GM23338 (cell line): ENCODE measurements around the gene DRAXIN. TPM values are rescaled to one million over a fixed set of nuclear protein-coding genes. Genes with fewer than 3 reads are reported as not detected.

Experiments used
- ATAC-seq: fragments of 200-7000 bp; cut with Tn5 transposase; 3 replicates; pipeline ENCODE4 v1.9.1; 2020
- DNase-seq: peaks from one replicate; pipeline ENCODE4 v3.0.0-alpha.2; 2015; ENCODE audit warnings: low spot score
- H2AFZ ChIP-seq: fragments of 200-600 bp; sonication (generic); 2 replicates; pipeline ENCODE4 v1.8.0; 2016; ENCODE audit warnings: antibody characterized with exemption, mild to moderate bottlenecking, moderate library complexity
- H3F3A ChIP-seq: fragments of 200-600 bp; sonication (generic); replicated peaks from 2 replicates; pipeline ENCODE4 v1.8.0; 2017; ENCODE audit warnings: antibody characterized with exemption, mixed run types, low read depth
- H3K27ac ChIP-seq: fragments of 200-600 bp; sonication (generic); 2 replicates; pipeline ENCODE4 v1.6.1; 2016; ENCODE audit warnings: low read depth
- H3K27me3 ChIP-seq: fragments of 200-600 bp; sonication (generic); 2 replicates; pipeline ENCODE4 v1.8.0; 2016; ENCODE audit warnings: mild to moderate bottlenecking, mixed run types, moderate library complexity; ENCODE audit not compliant: insufficient read depth
- H3K36me3 ChIP-seq: fragments of 200-600 bp; sonication (generic); 2 replicates; pipeline ENCODE4 v1.8.0; 2016; ENCODE audit warnings: mild to moderate bottlenecking; ENCODE audit not compliant: insufficient read depth
- H3K4me1 ChIP-seq: fragments of 200-600 bp; sonication (generic); 2 replicates; pipeline ENCODE4 v1.8.0; 2016; ENCODE audit warnings: mild to moderate bottlenecking, moderate library complexity; ENCODE audit not compliant: insufficient read depth
- H3K4me2 ChIP-seq: fragments of 200-600 bp; sonication (generic); 2 replicates; pipeline ENCODE4 v1.7.1; 2017; ENCODE audit warnings: mixed run types
- H3K4me3 ChIP-seq: fragments of 200-600 bp; sonication (generic); 2 replicates; pipeline ENCODE4 v1.6.1; 2016; ENCODE audit warnings: mixed run types
- H3K79me2 ChIP-seq: fragments of 200-600 bp; sonication (generic); replicated peaks from 2 replicates; pipeline ENCODE4 v1.8.0; 2017; ENCODE audit warnings: mild to moderate bottlenecking; ENCODE audit not compliant: insufficient read depth
- H3K9me2 ChIP-seq: fragments of 200-600 bp; sonication (generic); 2 replicates; pipeline ENCODE4 v1.8.0; 2017; ENCODE audit not compliant: insufficient read depth
- H4K20me1 ChIP-seq: fragments of 200-600 bp; sonication (generic); replicated peaks from 2 replicates; pipeline ENCODE4 v1.8.0; 2017; ENCODE audit warnings: mild to moderate bottlenecking; ENCODE audit not compliant: insufficient read depth
- H3K27ac Mint-ChIP-seq: 2 replicates; pipeline ENCODE4 v1.8.0; 2020; ENCODE audit warnings: inconsistent platforms, mild to moderate bottlenecking, moderate library complexity, mixed read lengths
- H3K27me3 Mint-ChIP-seq: 3 replicates; pipeline ENCODE4 v1.8.0; 2022; ENCODE audit warnings: low read depth, mild to moderate bottlenecking, moderate library complexity, mixed read lengths, inconsistent platforms; ENCODE audit not compliant: insufficient read depth, poor library complexity
- H3K36me3 Mint-ChIP-seq: 3 replicates; pipeline ENCODE4 v1.8.0; 2021; ENCODE audit warnings: low read depth, mild to moderate bottlenecking, inconsistent platforms, moderate library complexity, mixed read lengths
- H3K4me1 Mint-ChIP-seq: 3 replicates; pipeline ENCODE4 v1.8.0; 2020; ENCODE audit warnings: mild to moderate bottlenecking, inconsistent platforms, mixed read lengths
- H3K4me3 Mint-ChIP-seq: 3 replicates; pipeline ENCODE4 v1.8.0; 2021; ENCODE audit warnings: moderate library complexity, mild to moderate bottlenecking, inconsistent platforms, mixed read lengths
- H3K9me3 Mint-ChIP-seq: 3 replicates; pipeline ENCODE4 v1.8.0; 2020; ENCODE audit warnings: moderate library complexity, mild to moderate bottlenecking, inconsistent platforms, mixed read lengths
- CREB1 ChIP-seq: fragments of 250-450 bp; sonication (Bioruptor Pico); IDR thresholded peaks from 2 replicates; pipeline ENCODE4 v1.5.0; 2020; ENCODE audit warnings: low read depth, mild to moderate bottlenecking, moderate library complexity
- EZH2 ChIP-seq: fragments of 200-600 bp; sonication (generic); IDR thresholded peaks from one replicate; pipeline ENCODE4 v1.8.0; 2017; ENCODE audit warnings: antibody characterized with exemption, mild to moderate bottlenecking, low read depth; ENCODE audit not compliant: unreplicated experiment
- EZH2phosphoT487 ChIP-seq: fragments of 200-600 bp; sonication (generic); IDR thresholded peaks from one replicate; pipeline ENCODE4 v1.8.1; 2018; ENCODE audit warnings: antibody characterized with exemption; ENCODE audit not compliant: unreplicated experiment
- JUNB ChIP-seq: IDR thresholded peaks from one replicate; pipeline ENCODE4 v1.6.1; 2016; ENCODE audit warnings: antibody characterized with exemption; ENCODE audit not compliant: unreplicated experiment
- NANOG ChIP-seq: IDR thresholded peaks from 2 replicates; pipeline ENCODE4 v1.6.1; 2016; ENCODE audit warnings: antibody characterized with exemption, borderline replicate concordance
- POLR2AphosphoS5 ChIP-seq: IDR thresholded peaks from 2 replicates; pipeline ENCODE4 v1.6.1; 2016; ENCODE audit warnings: antibody characterized with exemption, low read depth
- STAT1 ChIP-seq: IDR thresholded peaks from one replicate; pipeline ENCODE4 v1.6.1; 2016; ENCODE audit warnings: antibody characterized with exemption; ENCODE audit not compliant: unreplicated experiment
- ZNF114 ChIP-seq: fragments of 250-450 bp; sonication (Bioruptor Pico); IDR thresholded peaks from 2 replicates; pipeline ENCODE4 v1.5.0; 2020; ENCODE audit warnings: mild to moderate bottlenecking, moderate library complexity
- ZNF331 ChIP-seq: fragments of 250-450 bp; sonication (Bioruptor Pico); IDR thresholded peaks from 2 replicates; pipeline ENCODE4 v1.5.0; 2020; ENCODE audit warnings: low read depth, mild to moderate bottlenecking, moderate library complexity
- polyA plus RNA-seq: library from polyadenylated mRNA; unstranded; fragments of >200 nt; fragmentation: Nextera tagmentation; extraction: Ambion mirVana; gene quantifications from 2 replicates; pipeline ENCODE4 v1.2.1, GENCODE V29; 2016
- total RNA-seq: library from RNA; depleted of rRNA; stranded (reverse); fragments of >200 nt; shearing (Covaris generic); gene quantifications from 2 replicates; pipeline ENCODE4 v1.2.3, GENCODE V29; 2014
- TF ChIP-seq, protein P1 (sequence below): IDR thresholded peaks from 2 replicates; pipeline ENCODE4 v1.6.1; 2016; ENCODE audit warnings: antibody characterized with exemption
- TF ChIP-seq, protein P2 (sequence below): IDR thresholded peaks from one replicate; pipeline ENCODE4 v1.6.1; 2018; ENCODE audit warnings: antibody characterized with exemption; ENCODE audit not compliant: unreplicated experiment
- TF ChIP-seq, protein P3 (sequence below): fragments of 250-450 bp; sonication (Bioruptor Pico); IDR thresholded peaks from 2 replicates; pipeline ENCODE4 v1.5.0; 2020; ENCODE audit warnings: mild to moderate bottlenecking, moderate library complexity
- TF ChIP-seq, protein P4 (sequence below), 2 experiments: fragments of 200-600 bp in 1 of 2; sonication (generic) in 1 of 2; conservative IDR thresholded peaks; 2 replicates each; pipeline versions ENCODE4 v1.5.1 to v1.6.1; 2016 to 2017; ENCODE audit warnings: antibody characterized with exemption in 2 of 2, low read depth in 2 of 2, mild to moderate bottlenecking in 2 of 2, moderate library complexity in 1 of 2

The DRAXIN gene
- total and polyA plus RNA-seq, 2 experiments from 2014 or later, result 7.6 to 23.0 TPM

DNA sequence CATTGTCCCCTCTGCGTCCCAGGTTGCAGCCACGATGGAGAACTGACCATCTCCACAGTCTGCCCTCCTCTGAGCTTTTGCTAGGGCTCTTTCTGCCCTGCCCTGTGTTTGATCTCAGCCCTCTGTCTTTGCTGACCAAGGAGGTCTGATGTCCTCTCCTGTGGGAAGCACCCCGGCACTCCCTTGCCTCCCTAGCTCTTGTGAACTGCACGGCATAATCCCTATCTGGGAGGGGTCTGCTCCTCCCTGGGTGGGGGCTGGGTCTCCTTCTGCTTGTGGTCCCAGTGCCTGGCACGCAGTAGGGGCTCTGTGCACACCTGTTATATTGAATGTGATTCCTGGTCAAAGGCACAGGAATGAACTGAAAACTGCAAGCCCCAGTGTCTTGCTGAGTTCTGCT, 2.4 kb downstream of the DRAXIN start:
- Mint-ChIP-seq H3K36me3 (peaks cover 10% of the 10 kb centered on the region; the same call in 2 of the 3 replicates), H3K27me3 (peaks cover 20% of the 10 kb centered on the region), H3K4me1 (peaks cover 38% of the 10 kb centered on the region), H3K4me3 (peak overlapping the region; percentile 45), H3K9me3 (peaks cover 3% of the 10 kb centered on the region; the same call in 2 of the 3 replicates), H3K27ac (no peak overlapping the region)
- H3K9me2 ChIP-seq, result no peaks in the 10 kb centered on the region
- H3K36me3 ChIP-seq, result no peaks in the 10 kb centered on the region
- H3F3A ChIP-seq, result peaks cover 15% of the 10 kb centered on the region
- no peak overlapping the region for H3K27ac ChIP-seq
- TF ChIP-seq, protein P1, sequence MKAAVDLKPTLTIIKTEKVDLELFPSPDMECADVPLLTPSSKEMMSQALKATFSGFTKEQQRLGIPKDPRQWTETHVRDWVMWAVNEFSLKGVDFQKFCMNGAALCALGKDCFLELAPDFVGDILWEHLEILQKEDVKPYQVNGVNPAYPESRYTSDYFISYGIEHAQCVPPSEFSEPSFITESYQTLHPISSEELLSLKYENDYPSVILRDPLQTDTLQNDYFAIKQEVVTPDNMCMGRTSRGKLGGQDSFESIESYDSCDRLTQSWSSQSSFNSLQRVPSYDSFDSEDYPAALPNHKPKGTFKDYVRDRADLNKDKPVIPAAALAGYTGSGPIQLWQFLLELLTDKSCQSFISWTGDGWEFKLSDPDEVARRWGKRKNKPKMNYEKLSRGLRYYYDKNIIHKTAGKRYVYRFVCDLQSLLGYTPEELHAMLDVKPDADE, result no peak
- TF ChIP-seq NANOG, result no peak
- no peak for TF ChIP-seq ZNF331 (CRISPR knock-in tag)
- no peak for TF ChIP-seq EZH2
- no peak for TF ChIP-seq JUNB
- no peak for TF ChIP-seq STAT1
- no peak for TF ChIP-seq CREB1 (CRISPR knock-in tag)
- TF ChIP-seq, protein P2, sequence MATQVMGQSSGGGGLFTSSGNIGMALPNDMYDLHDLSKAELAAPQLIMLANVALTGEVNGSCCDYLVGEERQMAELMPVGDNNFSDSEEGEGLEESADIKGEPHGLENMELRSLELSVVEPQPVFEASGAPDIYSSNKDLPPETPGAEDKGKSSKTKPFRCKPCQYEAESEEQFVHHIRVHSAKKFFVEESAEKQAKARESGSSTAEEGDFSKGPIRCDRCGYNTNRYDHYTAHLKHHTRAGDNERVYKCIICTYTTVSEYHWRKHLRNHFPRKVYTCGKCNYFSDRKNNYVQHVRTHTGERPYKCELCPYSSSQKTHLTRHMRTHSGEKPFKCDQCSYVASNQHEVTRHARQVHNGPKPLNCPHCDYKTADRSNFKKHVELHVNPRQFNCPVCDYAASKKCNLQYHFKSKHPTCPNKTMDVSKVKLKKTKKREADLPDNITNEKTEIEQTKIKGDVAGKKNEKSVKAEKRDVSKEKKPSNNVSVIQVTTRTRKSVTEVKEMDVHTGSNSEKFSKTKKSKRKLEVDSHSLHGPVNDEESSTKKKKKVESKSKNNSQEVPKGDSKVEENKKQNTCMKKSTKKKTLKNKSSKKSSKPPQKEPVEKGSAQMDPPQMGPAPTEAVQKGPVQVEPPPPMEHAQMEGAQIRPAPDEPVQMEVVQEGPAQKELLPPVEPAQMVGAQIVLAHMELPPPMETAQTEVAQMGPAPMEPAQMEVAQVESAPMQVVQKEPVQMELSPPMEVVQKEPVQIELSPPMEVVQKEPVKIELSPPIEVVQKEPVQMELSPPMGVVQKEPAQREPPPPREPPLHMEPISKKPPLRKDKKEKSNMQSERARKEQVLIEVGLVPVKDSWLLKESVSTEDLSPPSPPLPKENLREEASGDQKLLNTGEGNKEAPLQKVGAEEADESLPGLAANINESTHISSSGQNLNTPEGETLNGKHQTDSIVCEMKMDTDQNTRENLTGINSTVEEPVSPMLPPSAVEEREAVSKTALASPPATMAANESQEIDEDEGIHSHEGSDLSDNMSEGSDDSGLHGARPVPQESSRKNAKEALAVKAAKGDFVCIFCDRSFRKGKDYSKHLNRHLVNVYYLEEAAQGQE, result no peak
- no peak for TF ChIP-seq ZNF114 (CRISPR knock-in tag)
- TF ChIP-seq, protein P3, sequence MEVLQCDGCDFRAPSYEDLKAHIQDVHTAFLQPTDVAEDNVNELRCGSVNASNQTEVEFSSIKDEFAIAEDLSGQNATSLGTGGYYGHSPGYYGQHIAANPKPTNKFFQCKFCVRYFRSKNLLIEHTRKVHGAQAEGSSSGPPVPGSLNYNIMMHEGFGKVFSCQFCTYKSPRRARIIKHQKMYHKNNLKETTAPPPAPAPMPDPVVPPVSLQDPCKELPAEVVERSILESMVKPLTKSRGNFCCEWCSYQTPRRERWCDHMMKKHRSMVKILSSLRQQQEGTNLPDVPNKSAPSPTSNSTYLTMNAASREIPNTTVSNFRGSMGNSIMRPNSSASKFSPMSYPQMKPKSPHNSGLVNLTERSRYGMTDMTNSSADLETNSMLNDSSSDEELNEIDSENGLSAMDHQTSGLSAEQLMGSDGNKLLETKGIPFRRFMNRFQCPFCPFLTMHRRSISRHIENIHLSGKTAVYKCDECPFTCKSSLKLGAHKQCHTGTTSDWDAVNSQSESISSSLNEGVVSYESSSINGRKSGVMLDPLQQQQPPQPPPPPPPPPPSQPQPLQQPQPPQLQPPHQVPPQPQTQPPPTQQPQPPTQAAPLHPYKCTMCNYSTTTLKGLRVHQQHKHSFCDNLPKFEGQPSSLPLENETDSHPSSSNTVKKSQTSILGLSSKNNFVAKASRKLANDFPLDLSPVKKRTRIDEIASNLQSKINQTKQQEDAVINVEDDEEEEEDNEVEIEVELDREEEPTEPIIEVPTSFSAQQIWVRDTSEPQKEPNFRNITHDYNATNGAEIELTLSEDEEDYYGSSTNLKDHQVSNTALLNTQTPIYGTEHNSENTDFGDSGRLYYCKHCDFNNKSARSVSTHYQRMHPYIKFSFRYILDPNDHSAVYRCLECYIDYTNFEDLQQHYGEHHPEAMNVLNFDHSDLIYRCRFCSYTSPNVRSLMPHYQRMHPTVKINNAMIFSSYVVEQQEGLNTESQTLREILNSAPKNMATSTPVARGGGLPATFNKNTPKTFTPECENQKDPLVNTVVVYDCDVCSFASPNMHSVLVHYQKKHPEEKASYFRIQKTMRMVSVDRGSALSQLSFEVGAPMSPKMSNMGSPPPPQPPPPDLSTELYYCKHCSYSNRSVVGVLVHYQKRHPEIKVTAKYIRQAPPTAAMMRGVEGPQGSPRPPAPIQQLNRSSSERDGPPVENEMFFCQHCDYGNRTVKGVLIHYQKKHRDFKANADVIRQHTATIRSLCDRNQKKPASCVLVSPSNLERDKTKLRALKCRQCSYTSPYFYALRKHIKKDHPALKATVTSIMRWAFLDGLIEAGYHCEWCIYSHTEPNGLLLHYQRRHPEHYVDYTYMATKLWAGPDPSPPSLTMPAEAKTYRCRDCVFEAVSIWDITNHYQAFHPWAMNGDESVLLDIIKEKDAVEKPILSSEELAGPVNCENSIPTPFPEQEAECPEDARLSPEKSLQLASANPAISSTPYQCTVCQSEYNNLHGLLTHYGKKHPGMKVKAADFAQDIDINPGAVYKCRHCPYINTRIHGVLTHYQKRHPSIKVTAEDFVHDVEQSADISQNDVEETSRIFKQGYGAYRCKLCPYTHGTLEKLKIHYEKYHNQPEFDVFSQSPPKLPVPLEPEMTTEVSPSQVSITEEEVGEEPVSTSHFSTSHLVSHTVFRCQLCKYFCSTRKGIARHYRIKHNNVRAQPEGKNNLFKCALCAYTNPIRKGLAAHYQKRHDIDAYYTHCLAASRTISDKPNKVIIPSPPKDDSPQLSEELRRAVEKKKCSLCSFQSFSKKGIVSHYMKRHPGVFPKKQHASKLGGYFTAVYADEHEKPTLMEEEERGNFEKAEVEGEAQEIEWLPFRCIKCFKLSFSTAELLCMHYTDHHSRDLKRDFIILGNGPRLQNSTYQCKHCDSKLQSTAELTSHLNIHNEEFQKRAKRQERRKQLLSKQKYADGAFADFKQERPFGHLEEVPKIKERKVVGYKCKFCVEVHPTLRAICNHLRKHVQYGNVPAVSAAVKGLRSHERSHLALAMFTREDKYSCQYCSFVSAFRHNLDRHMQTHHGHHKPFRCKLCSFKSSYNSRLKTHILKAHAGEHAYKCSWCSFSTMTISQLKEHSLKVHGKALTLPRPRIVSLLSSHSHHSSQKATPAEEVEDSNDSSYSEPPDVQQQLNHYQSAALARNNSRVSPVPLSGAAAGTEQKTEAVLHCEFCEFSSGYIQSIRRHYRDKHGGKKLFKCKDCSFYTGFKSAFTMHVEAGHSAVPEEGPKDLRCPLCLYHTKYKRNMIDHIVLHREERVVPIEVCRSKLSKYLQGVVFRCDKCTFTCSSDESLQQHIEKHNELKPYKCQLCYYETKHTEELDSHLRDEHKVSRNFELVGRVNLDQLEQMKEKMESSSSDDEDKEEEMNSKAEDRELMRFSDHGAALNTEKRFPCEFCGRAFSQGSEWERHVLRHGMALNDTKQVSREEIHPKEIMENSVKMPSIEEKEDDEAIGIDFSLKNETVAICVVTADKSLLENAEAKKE (CRISPR knock-in tag), result no peak
- TF ChIP-seq, protein P4, sequence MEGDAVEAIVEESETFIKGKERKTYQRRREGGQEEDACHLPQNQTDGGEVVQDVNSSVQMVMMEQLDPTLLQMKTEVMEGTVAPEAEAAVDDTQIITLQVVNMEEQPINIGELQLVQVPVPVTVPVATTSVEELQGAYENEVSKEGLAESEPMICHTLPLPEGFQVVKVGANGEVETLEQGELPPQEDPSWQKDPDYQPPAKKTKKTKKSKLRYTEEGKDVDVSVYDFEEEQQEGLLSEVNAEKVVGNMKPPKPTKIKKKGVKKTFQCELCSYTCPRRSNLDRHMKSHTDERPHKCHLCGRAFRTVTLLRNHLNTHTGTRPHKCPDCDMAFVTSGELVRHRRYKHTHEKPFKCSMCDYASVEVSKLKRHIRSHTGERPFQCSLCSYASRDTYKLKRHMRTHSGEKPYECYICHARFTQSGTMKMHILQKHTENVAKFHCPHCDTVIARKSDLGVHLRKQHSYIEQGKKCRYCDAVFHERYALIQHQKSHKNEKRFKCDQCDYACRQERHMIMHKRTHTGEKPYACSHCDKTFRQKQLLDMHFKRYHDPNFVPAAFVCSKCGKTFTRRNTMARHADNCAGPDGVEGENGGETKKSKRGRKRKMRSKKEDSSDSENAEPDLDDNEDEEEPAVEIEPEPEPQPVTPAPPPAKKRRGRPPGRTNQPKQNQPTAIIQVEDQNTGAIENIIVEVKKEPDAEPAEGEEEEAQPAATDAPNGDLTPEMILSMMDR (conservative IDR thresholded peaks at IDR 0.05; ENCODE audit: low read depth in 2 of 2), result no peak
- no peak for TF ChIP-seq POLR2AphosphoS5
- TF ChIP-seq EZH2phosphoT487, result no peak
- peak overlapping the region; percentile 97 for H3K4me2 ChIP-seq
- H3K27me3 ChIP-seq, result no peaks in the 10 kb centered on the region
- ATAC-seq, result no peak
- peaks cover 30% of the 10 kb centered on the region for H3K4me1 ChIP-seq
- no peak overlapping the region for H2AFZ ChIP-seq
- DNase-seq, result no peak
- H3K4me3 ChIP-seq, result 0 out of 2 replicates have a peak overlapping the region, but pooled peaks have one; percentile 26
- no peaks in the 10 kb centered on the region; the same call in 1 of the 2 replicates for H4K20me1 ChIP-seq
- H3K79me2 ChIP-seq, result peaks cover 75% of the 10 kb centered on the region
